GM12878 (cell line): ENCODE results near the gene DNAH1. TPM values are rescaled to one million over a fixed set of nuclear protein-coding genes. Genes with fewer than 3 reads are reported as not detected.

Source experiments
- BACH1 ChIP-seq: fragments of 450-650 bp; IDR thresholded peaks from 2 replicates; pipeline ENCODE4 v1.6.1; 2017; ENCODE audit warnings: mild to moderate bottlenecking, borderline replicate concordance
- BCL11A ChIP-seq: IDR thresholded peaks from 2 replicates; pipeline ENCODE4 v1.6.1; 2011; ENCODE audit warnings: low read depth, low read length
- BCL3 ChIP-seq: IDR thresholded peaks from 2 replicates; pipeline ENCODE4 v1.6.1; 2011; ENCODE audit warnings: borderline replicate concordance, low read depth, mild to moderate bottlenecking, moderate library complexity, low read length; ENCODE audit not compliant: insufficient read depth, poor library complexity, severe bottlenecking
- BCLAF1 ChIP-seq: fragments of 450-650 bp; IDR thresholded peaks from 2 replicates; pipeline ENCODE4 v1.6.1; 2017; ENCODE audit warnings: antibody characterized with exemption, mild to moderate bottlenecking, moderate library complexity
- CBFB ChIP-seq: IDR thresholded peaks from 2 replicates; pipeline ENCODE4 v1.6.1; 2016; ENCODE audit warnings: antibody characterized with exemption, low read depth
- CBX3 ChIP-seq: fragments of 200-600 bp; sonication (generic); IDR thresholded peaks from 2 replicates; pipeline ENCODE4 v1.6.1; 2016; ENCODE audit warnings: low read depth, borderline replicate concordance
- CHD1 ChIP-seq: IDR thresholded peaks from 2 replicates; pipeline ENCODE4 v1.6.1; 2012; ENCODE audit warnings: low read depth, low read length, improper control_type of control experiment
- DPF2 ChIP-seq: fragments of 450-650 bp; IDR thresholded peaks from 2 replicates; pipeline ENCODE4 v1.6.1; 2017; ENCODE audit warnings: mild to moderate bottlenecking
- EED ChIP-seq: sonication (generic); IDR thresholded peaks from 2 replicates; pipeline ENCODE4 v1.6.1; 2016; ENCODE audit warnings: antibody characterized with exemption, low read depth
- HDAC6 ChIP-seq: fragments of 200-600 bp; sonication (generic); IDR thresholded peaks from one replicate; pipeline ENCODE4 v1.8.0; 2017; ENCODE audit warnings: antibody characterized with exemption; ENCODE audit not compliant: unreplicated experiment
- IKZF1 ChIP-seq: fragments of 450-650 bp; conservative IDR thresholded peaks from 2 replicates; pipeline ENCODE4 v1.6.1; 2017; ENCODE audit warnings: antibody characterized with exemption, mild to moderate bottlenecking
- IKZF2 ChIP-seq, 2 experiments: fragments of 450-650 bp; IDR thresholded peaks; 2 replicates each; pipeline ENCODE4 v1.6.1; 2017; ENCODE audit warnings: mild to moderate bottlenecking in 2 of 2, moderate library complexity in 2 of 2
- MEF2A ChIP-seq: IDR thresholded peaks from 2 replicates; pipeline ENCODE4 v1.6.1; 2011; ENCODE audit warnings: low read depth, mild to moderate bottlenecking, low read length, moderate library complexity; ENCODE audit not compliant: insufficient read depth
- MLLT1 ChIP-seq: fragments of 450-650 bp; IDR thresholded peaks from 2 replicates; pipeline ENCODE4 v1.6.1; 2016; ENCODE audit warnings: mild to moderate bottlenecking
- NR2C1 ChIP-seq: fragments of 450-650 bp; IDR thresholded peaks from 2 replicates; pipeline ENCODE4 v1.6.1; 2017; ENCODE audit warnings: antibody characterized with exemption, mild to moderate bottlenecking, moderate library complexity
- NR2F1 ChIP-seq: fragments of 450-650 bp; conservative IDR thresholded peaks from 2 replicates; pipeline ENCODE4 v1.6.1; 2017; ENCODE audit warnings: mild to moderate bottlenecking
- NRF1 ChIP-seq: conservative IDR thresholded peaks from 2 replicates; pipeline ENCODE4 v1.6.1; 2011; ENCODE audit warnings: mild to moderate bottlenecking, low read depth, low read length, improper control_type of control experiment
- PAX5 ChIP-seq: IDR thresholded peaks from 2 replicates; pipeline ENCODE4 v1.6.1; 2011; ENCODE audit warnings: low read depth, low read length, borderline replicate concordance
- RELA ChIP-seq: fragments of 450-650 bp; IDR thresholded peaks from 2 replicates; pipeline ENCODE4 v1.8.0; 2014; ENCODE audit warnings: borderline replicate concordance; ENCODE audit not compliant: partially characterized antibody
- SMC3 ChIP-seq: IDR thresholded peaks from 2 replicates; pipeline ENCODE4 v1.6.1; 2011; ENCODE audit warnings: low read length, improper control_type of control experiment, borderline replicate concordance
- SREBF2 ChIP-seq: IDR thresholded peaks from 2 replicates; pipeline ENCODE4 v1.6.1; 2012; ENCODE audit warnings: mild to moderate bottlenecking, low read length
- TCF12 ChIP-seq: IDR thresholded peaks from 2 replicates; pipeline ENCODE4 v1.6.1; 2011; ENCODE audit warnings: low read depth, mild to moderate bottlenecking, low read length
- ZNF622 ChIP-seq: fragments of 450-650 bp; IDR thresholded peaks from 2 replicates; pipeline ENCODE4 v1.6.1; 2017; ENCODE audit warnings: mild to moderate bottlenecking, inconsistent platforms
- polyA plus RNA-seq, 11 experiments: library from polyadenylated mRNA; depleted of rRNA in 4 of 11; unstranded in 6 of 11; stranded (reverse) in 5 of 11; fragments of >200 nt; fragmentation: Nextera tagmentation in 4 of 11; fragmentation: Illumina TruSeq in 1 of 11; extraction: Ambion mirVana in 4 of 11; extraction: Trizol in 1 of 11; gene quantifications; 1 replicate in 1 of 11; 2 replicates in 10 of 11; pipeline versions ENCODE4 v1.2.1 to v1.2.3, GENCODE V29; 2011 to 2016; ENCODE audit warnings: inconsistent platforms in 2 of 11, missing spikeins in 2 of 11, low read depth in 1 of 11
- total RNA-seq, 4 experiments: library from RNA; depleted of rRNA in 3 of 4; stranded (reverse); fragments of >200 nt in 3 of 4; fragmentation: Illumina TruSeq in 1 of 4; extraction: Trizol in 1 of 4; gene quantifications; 2 replicates each; pipeline versions ENCODE4 v1.2.1 to v1.2.3, GENCODE V29; 2013 to 2021

The DNAH1 gene
- total and polyA plus RNA-seq, 10 of the 15 experiments (the other 5 are each of a cell fraction or from before 2014, with no cell fraction given), result 0.31 to 5.8 (median 2.7) TPM

GRCh38 chr3:52278510-52279069 lies 37.5 kb upstream of the DNAH1 start, which contains the start of gene WDR82 (continued):
- TF ChIP-seq SMC3 (peak; percentile 34; the same call in 1 of the 2 replicates), CBX3 (no peak), ZNF622 (no peak), MEF2A (no peak), MLLT1 (no peak), PAX5 (no peak), HDAC6 (peak; percentile 73), DPF2 (peak; percentile 70), BCL3 (no peak), NR2F1 (peak; percentile 69; the same call in 1 of the 2 replicates), RELA (no peak), BCLAF1 (no peak), NR2C1 (0 out of 2 replicates have a peak, but pooled peaks have one; percentile 39), NRF1 (no peak), EED (peak; percentile 78), CHD1 (no peak), IKZF2 (IDR thresholded peaks at IDR 0.05) (peak; percentile 87 to 88), BACH1 (peak; percentile 42; the same call in 1 of the 2 replicates), BCL11A (no peak), TCF12 (0 out of 2 replicates have a peak, but pooled peaks have one; percentile 50), CBFB (no peak), SREBF2 (no peak), IKZF1 (peak; percentile 95)
